Sigmoid colon (tissue), 4 donors: ENCODE measurements around the gene HRK.

Experiments
- EP300 ChIP-seq, 4 donors: sonication (generic); formaldehyde crosslinking; IDR thresholded peaks; one replicate each; pipeline ENCODE4 v1.6.1; 2017; ENCODE audit warnings: antibody characterized with exemption in 4 of 4
- POLR2A ChIP-seq, 2 donors: fragments of 450-650 bp; IDR thresholded peaks; one replicate each; pipeline ENCODE4 v1.6.1; 2016; ENCODE audit warnings: antibody characterized with exemption in 2 of 2, mild to moderate bottlenecking in 2 of 2, moderate library complexity in 2 of 2
- POLR2AphosphoS5 ChIP-seq, 4 donors: sonication (generic); formaldehyde crosslinking; IDR thresholded peaks; one replicate each; pipeline ENCODE4 v1.6.1; 2017; ENCODE audit warnings: antibody characterized with exemption in 4 of 4
- TF ChIP-seq, protein P1 (sequence below), 4 experiments: fragments of 450-650 bp in 3 of 4; fragments of 200-600 bp in 1 of 4; IDR thresholded peaks; one replicate each; pipeline ENCODE4 v1.5.1; 2016 to 2019; ENCODE audit warnings: antibody characterized with exemption in 4 of 4, mild to moderate bottlenecking in 3 of 4, moderate library complexity in 2 of 4

DNA sequence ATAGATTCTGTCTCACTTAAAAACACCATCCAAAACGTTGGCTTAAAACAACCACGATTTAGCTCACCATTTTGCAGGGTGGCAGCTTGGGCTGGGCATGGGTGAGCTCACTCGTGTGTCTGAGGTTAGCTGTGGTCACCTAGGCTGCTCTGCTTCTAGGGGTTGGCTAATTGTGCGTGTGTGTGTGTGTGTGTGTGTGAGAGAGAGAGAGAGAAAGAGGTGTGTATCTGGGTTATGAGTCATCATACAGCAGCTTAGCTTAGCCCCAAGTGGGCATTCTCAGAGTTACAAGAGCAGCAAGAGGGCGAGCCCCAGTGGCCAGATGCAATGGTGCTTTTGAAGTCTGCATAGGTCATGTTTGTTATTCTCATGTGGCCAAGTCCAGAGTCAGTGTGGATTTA lies 35.5 kb upstream of the HRK start:
- TF ChIP-seq POLR2A (IDR thresholded peaks at IDR 0.05) (no peak), POLR2AphosphoS5 (IDR thresholded peaks at IDR 0.05) (no peak), EP300 (IDR thresholded peaks at IDR 0.05) (no peak)
- TF ChIP-seq, protein P1, sequence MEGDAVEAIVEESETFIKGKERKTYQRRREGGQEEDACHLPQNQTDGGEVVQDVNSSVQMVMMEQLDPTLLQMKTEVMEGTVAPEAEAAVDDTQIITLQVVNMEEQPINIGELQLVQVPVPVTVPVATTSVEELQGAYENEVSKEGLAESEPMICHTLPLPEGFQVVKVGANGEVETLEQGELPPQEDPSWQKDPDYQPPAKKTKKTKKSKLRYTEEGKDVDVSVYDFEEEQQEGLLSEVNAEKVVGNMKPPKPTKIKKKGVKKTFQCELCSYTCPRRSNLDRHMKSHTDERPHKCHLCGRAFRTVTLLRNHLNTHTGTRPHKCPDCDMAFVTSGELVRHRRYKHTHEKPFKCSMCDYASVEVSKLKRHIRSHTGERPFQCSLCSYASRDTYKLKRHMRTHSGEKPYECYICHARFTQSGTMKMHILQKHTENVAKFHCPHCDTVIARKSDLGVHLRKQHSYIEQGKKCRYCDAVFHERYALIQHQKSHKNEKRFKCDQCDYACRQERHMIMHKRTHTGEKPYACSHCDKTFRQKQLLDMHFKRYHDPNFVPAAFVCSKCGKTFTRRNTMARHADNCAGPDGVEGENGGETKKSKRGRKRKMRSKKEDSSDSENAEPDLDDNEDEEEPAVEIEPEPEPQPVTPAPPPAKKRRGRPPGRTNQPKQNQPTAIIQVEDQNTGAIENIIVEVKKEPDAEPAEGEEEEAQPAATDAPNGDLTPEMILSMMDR (IDR thresholded peaks at IDR 0.05): no peak
